HG02678 (cell line): Measurements from ENCODE around the gene MAP3K7.

Experiments used
- ATAC-seq: cut with Tn5 transposase; IDR thresholded peaks from one replicate; pipeline ENCODE4 v1.9.1; 2021; ENCODE audit warnings: mild to moderate bottlenecking, moderate library complexity; ENCODE audit not compliant: unreplicated experiment

Gene MAP3K7

DNA sequence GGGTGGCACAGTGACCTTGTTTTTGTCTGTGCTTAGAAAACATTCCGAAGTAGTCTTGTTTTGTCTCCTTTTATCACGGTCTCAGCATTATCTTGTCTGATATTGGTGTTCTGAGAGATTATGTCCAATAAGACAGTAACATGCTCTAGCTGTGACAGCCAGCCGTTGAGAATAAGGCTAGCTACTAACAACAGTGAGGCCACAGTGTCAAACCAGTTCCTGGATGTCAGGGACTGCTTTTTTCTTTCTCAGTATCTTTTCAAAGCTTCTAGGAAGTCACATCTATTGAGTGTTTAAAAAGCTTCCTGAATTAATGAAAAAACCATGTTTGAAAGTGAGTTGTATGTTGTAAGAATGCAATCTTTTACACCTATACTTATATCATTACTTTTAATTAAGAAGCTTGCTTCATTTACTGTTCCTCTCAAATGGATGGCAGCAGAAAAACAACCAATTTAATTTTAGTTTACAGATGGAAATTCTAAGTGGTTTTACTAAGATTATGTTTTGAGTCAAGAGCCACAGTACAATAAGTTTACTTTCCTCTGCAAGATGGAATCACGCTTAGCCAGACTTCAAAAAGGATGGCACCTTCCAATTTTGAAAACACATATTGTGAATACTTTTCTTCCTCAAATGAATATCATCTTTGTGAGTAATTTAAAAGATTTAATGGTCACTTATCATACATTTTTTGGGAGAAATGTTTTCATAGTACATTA, 53.1 kb downstream of the MAP3K7 start:
- no peak for ATAC-seq

DNA sequence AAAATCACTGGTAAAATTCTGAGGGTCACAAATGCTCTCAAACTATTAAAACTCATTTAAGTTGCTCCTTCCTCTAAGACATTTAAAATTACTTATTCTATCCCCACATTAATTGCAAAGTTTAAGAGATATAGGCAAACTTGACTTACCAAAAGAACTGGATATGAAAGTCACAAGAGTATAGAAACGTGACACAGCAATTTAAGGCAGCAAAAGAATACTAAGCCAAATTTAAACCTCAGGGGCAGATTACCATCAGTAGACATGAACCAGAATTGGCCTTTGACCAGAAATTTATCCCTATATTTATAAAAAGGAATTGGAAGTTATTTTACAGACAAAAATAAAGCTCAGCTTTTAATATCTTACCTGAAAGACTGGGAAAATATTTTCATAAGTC, 56.0 kb downstream of the MAP3K7 start:
- ATAC-seq: no peak

DNA sequence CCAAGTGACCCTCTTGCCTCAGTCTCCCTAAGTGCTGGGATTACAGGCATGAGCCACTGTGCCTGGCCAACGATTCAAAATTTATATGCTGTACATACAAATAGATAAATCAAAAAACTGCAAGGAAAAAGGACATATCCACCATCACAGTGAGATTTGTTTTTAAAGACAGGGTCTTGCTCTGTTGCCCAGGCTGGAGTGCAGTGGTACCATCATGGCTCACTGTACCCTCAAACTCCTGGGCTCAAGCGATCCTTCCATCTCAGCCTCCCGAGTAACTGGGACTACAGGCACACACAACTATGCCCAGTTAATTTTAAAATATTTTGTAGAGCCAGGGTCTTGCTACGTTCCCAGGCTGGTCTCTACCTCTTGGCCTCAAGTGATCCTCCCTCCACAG, 61.5 kb downstream of the MAP3K7 start:
- no peak for ATAC-seq

DNA sequence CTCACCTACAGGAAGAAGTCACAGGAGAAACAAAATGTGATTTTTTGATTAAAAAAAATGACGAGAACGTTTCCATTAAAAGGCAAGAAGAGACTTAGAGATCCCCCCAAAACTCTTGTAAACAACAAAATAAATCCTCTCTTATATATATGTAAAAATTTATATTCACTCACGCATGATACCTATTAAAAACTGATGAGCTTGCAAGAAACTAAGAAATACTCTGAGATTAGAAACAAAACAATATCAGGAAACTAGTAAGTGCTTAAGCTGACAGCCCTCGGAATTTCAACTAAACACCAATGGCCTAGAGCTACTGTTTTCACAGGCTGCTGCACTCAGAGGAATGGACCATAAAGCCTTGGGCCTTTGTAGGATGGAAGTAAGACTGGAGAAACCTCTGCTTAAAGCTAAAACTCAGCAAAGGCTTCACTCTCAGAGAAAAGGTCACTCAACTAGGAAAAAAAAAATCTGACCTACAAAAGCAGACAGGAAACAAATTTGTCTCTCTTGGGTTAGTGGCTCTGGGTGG, 63.0 kb downstream of the MAP3K7 start:
- ATAC-seq: no peak

DNA sequence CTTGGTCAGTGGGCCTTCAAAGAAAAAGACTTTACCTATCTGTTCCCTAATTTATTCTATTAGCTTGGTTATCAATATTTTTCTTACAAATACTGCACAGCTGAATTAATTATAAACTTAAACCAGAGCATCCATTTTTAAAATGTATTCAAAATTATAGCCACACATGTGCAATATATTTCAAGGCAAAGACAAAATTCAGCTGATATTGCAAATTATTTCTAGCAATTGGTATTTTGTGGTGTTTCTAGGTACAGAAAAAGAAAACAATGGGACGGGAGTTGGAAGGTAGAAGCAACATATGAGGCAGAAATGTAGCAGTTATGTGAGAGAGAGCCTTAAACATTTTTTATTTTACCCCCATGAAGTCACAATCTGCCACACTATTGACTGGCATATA, 64.9 kb downstream of the MAP3K7 start:
- no peak for ATAC-seq

DNA sequence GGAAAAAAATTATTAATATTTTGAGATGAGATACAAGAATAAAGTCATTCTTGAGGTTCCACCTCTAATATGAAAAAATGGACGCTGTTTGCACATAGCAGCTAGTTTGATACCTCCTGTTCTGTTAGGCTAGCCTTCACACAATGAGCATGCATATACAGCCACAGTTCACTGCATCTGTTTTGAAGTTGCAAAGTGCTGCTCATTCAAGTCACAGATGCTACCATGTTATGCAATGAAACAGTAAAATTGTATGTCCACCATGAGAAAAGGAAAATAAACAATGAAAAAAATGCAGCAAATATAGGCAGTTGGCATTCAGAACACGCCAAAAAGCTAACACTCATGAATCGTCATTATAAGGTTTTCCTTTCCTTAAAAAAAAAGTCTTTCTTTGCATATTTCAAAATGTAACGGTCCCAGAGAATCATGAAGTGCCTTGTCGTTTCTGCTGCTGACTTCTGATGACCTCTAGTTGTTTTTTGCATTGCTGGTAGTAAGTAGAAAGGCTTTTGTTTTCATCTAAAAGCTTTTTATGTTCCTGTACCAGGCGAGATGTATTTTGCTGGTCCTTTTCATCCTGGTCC, 70.7 kb downstream of the MAP3K7 start:
- ATAC-seq: no peak

DNA sequence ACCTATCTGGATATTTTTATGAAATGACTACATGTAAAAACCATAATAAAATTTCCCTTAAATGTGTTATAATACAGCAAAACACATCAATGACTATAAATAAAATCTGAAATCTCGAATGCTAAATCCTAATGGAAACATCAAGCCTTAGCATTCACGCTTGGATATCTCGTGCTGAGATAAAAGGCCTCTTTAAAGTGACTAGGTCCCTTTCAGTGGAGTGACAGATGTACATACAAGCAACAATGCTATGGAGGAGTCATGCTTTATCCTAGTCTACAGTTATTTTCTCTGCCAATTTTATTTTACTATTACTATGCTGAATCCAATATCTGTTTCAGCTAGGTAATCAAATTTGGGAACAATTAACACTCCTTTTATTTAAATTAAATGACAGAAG, 72.4 kb downstream of the MAP3K7 start:
- no peak for ATAC-seq

DNA sequence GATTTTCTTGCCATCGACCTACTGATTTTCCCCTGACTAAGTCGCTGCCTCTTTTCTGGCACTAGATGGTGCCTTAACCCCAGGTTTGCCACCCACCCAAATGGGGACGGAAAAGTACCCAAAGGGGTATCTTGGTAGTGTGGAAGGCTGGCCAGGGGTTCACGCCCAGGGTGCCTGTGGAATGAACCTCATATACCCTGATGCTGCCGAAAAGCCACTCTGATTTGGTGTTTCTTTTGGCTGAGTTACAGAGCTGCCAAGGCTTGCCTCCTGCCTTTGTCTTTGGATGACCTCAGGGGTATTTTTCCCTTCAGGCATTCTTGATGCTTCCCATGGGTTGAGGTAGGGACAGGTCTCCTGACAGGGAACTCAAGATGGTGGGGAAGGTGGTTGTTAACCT, 78.1 kb downstream of the MAP3K7 start:
- ATAC-seq: no peak

DNA sequence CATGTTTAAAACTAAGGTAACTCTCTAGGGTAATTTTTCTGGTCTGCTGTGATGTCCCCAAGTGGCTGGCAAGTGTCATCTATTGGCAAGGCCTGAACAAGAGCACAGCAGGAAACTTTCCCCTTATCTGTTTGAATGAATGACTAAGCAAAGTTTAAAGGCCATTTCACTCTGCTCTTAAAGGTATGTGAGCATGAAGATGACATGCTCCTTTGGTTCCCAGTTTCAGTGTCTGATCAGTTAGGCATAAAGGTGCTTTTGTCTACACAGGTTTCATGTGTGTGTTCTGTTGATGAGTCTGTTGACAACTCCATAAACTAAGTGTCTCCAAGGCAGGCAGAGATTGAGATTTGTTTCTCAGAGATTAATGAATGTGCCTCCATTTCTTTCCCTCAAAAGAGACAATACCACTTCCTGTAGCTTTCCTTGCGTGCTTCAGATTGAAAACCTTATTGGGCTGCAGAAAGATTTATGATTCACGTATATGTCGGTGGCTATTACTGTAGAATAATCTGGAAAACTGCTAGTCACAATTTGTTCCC, 83.9 kb downstream of the MAP3K7 start:
- ATAC-seq: peak; percentile 67

DNA sequence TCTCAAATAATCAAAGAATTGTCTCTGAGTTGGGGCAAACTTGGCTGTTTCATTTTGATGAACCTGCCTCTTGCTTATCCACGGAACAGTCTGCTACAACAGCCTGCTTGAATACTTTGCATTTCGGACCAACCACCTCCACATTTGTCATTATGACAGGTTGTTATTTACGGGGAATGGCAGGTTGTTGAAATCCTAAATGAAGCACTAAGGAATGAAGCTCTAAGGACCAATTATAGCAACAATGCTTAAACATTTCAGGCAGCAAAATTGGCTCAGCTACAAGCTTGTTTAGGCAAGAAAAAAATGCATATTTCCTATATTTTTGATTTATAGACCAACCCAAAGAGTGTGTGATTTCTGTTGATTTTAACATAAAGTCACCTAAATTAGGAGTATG, 84.5 kb downstream of the MAP3K7 start:
- ATAC-seq: no peak

DNA sequence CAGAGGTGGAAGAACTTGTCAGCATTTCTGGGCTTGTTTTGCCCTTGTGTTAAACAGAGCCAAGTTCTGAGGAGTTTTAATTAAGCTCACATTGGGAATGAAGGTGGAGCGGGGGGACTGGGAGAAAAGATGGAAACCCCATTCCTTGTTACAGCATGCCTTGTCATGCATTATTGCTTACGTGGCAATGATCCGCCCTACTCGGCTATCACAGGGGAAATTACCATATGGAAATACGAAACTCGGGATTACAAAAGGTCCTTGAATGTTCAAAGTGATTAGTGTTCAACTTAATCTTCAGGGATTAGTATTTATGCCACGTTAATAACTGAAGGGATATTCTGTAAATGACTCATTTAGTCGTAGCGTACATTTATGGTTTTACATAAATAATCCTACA, 86.4 kb downstream of the MAP3K7 start:
- no peak for ATAC-seq

DNA sequence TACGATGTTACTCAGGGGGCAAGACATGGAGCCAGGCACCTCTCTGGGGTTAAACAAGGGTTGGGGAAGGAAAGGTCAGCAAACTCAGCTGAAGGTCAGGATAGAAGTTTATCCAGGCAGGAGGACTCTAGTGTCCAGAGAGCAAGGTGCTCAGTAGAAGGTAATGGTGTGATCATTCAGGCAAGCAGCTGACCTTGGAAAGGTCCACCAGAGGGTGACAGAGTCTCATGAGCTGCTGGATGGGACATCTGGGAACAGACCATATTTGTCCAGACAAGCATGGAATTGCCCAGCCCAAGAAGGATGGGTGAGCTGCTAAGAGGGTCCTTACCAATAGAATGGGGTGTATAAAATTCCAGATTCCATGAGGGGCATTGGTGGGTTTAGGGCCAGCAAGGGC, 89.5 kb downstream of the MAP3K7 start:
- ATAC-seq: no peak

DNA sequence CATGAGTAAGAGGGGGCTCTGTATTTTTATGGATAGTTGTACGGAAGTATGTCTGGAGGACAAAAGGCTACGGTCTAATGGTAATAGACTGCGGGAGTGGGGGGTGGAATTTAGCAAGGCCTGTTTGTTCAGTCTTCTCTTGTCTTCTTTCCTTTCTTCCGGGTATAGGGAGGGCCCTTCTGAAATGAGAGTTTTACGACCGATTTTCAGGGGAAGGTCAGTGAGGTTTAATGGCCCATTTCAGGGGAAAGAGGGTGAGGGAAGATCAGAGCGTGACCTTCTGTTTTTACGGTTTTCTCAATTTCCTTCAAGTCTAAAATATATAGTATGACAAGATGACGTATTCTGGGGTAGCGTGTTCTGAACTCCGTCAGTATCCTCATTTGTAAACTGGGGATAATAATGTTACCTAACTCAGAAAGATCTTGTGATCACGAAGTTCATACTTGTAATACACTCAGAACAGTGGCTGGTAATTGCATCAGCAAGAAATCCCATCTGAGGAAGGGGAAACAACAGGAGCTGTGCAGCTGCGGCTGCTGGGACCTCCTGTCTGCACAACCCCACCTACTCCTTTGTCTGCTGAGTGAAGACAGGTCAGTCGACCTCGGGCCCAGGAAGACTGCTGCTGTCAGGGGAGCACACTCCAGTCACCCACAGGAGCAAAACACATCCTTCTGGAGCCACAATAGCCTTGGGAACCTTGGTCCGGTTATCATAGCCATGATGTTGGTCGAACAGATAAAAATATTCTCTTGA, 90.4 kb downstream of the MAP3K7 start:
- ATAC-seq: no peak

DNA sequence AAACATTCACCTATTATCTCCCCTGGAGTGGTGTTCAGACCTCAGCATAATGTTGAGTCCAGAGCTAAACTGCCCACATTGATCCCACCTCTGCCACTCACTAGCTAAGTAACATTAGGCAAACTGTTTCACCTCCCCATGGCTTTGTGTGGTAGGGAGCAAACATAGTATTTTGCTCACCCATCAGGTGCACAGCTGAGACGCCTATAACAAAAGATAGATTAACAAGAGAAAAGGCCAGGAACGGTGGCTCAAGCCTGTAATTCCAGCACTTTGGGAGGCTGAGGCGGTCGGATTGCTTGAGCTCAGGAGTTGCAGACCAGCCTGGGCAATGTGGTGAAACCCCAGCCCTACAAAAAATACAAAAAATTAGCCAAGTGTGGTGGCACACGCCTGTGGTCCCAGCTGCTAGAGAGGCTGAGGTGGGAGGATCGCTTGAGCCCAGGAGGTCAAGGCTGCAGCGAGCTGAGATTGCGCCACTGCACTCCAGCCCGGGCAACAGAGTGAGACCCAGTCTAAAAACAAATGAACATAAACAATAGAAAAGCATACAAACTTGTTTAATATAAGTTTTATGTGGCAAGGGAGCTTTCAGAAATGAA, 91.6 kb downstream of the MAP3K7 start:
- no peak for ATAC-seq

DNA sequence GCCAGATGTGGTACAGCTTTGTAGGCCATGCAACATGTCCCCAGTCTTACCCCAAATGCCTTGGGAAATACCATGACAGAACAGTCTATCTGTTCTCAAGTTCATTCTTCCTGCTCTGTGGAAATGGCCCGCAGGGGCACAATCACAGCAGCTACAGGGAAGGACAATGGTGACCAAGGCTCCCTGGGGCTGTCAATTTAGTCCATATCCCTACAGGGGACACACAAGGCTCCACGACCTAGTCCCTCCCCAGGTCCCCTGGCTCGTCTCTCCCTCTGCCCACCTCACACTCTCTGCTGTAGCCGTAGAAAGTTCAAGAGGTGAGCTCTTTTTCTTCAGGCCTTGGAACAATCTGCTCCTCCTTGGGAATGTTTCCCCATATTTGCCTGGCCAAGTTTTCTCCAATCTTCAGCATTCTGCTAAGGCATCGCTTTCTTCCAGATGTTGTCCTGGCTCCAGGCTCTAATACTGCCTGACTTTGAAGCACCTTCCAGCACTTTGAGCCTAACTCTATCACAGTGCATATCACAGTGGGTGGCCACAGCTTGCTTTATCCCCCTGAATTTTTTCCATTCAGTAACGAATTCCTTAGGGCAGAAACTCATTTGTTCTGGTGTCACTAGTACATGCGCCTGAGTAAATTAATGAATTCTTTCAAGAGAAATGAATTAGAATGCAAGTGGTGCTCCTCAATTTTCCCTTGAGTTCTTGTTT, 92.6 kb downstream of the MAP3K7 start:
- no peak for ATAC-seq

DNA sequence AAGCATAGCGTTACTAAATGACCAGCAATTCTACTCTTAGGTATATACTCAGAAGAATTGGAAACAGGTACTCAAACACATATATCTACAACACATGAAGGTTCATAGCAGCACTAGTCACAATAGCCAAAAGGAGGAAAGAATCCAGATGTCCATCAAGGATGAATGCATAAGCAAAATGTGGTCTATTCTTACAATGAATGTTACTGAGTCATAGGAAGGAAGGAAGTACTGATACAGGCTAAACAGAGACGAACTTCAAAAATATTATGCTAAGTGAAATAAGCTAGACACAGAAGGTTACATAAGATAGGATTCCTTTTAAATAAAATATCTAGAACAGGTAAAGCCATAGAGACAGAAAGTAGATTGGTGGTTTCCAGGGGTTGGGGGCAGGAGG, 93.5 kb downstream of the MAP3K7 start:
- no peak for ATAC-seq

DNA sequence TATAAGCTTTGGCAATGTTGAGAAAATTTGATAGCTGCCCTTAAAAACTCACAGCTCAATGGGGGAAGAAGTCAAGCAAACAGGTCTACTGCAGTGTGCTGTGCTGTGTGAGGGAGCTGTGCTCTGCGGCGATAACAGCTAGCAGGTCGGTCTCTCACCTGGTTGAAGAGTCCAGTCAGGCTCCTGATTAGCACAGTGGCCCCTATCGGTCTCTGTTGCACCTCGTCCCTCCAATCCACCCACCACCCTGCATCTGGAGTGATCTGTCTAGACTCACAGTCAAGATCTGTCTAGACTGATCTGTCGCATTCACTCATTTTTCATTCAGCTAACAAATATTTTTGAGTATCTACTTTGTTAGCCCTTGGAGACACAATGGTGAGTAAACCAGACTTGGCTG, 94.1 kb downstream of the MAP3K7 start:
- ATAC-seq: no peak

DNA sequence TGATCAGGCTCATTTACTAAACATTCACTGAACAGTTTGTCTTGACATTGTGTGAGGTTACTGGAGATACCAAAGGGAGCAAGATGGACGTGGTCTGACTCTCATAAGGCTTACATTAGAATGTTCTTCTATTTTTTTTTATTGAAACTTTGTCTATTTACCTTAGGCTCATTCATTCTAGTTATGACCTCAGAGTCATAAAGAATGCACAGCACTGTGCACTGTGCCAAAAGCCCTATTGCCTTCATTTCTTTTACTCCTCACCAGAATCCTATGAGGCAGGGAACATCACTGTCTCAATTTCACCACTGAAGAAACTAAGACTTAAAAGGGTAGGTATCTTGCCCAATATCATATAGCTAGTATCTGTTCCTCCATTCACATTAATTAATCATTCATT, 94.5 kb downstream of the MAP3K7 start:
- ATAC-seq: no peak

DNA sequence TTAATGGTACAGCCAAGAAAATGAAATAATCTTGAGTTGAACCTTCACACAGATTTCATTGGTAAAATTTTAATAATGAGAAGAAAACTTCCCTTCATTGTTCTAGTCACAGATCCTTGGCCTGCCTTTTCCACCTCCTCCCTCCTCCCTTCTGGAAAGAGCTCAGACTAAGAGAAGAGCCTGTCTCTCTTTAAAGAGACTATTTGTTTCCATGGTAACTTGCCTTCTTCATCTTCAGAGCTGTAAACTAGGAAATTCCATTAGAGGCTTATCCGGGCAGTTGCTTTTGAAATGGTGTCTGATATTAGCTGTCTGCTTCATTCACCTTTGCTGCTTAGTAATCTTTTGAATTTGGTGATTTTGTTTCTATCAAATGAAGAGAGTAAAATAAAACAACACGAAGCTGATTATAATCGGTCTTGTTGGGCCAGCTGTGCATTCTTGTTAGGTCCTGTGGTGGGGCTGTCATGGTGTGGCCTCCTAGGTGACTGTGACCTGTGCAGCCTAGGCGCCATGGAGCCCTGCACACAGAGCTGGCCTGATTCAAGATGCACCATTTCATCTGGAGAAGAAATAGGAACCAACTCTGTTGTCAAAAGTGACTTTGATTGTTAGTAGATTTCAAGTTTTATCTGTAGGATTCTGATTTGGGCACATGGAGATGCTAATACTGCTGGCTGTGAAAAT, 96.7 kb downstream of the MAP3K7 start:
- ATAC-seq: no peak

DNA sequence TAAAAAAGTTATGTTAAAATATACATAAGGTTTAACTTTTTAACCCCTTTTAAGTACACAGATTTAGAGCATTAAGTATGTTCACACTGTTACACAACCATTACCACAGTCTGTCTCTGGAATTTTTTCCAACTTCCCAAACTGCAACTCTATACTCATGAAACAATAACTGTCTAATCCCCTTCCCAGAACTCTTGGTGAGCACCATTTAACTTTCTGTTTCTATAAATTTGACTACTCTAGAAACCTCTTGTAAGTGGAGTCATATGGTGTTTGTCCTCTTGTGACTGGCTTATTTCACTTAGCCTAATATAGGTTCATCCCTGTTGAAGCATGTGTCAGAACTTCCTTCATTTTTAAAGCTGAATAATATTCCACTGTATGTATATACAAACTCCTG, 98.1 kb downstream of the MAP3K7 start:
- no peak for ATAC-seq
